Amniotic epithelial cell (primary cell): ENCODE results near the gene MYADML2.
"Not testable (repeated sequence)": the region's sequence is repeated elsewhere in the genome, so short reads cannot be mapped to it uniquely, and the experiment has no call there.

Experiments
- DNase-seq: peaks from one replicate; pipeline ENCODE4 v3.0.0-alpha.2; 2010; ENCODE audit warnings: low read depth

MYADML2 gene

DNA sequence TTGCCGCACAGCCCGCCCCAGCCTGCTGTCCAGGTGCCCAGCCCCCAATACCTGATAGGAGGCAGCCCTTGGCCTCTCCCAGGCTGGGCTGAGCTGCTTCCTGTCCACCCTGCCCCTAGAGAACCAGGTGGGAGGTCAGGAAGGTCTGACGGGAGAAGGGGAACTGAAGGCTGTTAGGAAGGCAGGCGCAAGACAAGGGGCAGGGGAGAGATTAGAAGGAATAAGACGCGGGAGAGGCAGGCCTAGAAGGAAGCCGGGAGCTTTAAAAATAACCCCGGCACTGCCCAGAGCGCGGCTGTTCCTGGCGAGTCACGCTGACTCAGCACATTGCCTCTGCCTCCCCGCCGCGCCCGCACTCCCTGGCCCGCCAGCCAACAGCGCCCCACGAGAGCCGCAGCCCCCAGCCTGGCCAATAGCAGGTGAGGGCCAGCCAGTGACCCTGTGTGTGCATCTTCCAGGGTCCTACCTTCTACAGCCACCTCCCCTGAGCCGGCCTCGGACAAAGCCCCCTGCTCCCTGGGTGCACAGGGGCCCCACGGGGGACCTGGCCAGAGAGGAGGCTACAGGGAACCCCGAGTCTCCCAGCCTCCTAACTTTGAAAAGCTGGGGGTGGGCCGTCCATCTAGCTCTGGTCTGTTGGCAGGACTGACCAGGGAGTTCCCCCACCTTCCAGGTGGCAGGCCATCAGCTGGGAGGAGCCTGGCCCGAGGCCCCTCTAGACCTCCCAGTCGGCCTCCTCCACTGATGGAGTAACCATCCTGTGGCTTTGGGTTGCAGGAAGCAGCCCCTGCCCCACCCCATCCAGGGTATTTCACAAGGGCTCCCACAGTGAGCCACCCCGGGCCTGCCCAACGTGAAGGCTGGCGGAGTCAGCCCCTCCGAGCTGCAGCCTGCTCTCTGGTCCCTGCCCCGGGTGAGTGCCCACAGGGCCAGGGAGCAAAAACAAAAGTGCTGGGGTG is 23.5 kb downstream of the MYADML2 start:
- DNase-seq, result peak; percentile 86

DNA sequence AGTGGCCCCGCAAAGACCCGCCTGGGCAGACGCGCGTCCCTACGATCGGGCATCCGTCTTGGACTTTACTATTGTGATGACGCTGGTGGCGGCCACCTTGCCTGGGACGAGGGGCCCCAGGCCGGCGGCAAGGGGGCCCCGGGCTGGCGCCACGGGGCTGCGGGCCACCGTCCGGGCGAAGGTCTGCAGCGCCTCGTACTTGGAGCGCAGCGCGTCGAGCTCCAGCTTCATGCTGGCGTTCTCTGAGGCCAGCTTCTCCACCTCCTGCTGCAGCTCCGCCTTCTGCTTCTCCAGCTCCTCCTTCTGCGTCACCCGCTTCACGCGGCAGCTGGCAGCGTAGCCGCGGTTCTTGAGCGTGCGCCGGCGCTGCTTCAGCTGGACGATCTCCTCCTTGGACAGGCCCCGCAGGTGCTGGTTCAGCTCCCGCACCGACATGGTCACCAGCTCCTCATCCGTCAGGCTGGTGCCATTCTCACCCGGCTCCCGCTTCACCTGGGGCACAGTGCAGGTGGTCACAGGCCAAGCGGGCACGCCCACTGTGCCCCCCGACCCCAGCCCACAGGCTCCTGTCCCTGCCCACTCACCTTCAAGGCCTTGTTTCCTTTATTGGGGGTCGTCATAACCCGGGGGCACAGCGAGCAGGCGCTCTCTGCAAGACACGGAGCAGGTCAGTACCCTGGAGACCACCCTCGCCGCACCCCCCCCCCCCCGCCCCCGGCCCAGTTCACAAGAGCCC is 24.3 kb downstream of the MYADML2 start:
- DNase-seq, result no peak

DNA sequence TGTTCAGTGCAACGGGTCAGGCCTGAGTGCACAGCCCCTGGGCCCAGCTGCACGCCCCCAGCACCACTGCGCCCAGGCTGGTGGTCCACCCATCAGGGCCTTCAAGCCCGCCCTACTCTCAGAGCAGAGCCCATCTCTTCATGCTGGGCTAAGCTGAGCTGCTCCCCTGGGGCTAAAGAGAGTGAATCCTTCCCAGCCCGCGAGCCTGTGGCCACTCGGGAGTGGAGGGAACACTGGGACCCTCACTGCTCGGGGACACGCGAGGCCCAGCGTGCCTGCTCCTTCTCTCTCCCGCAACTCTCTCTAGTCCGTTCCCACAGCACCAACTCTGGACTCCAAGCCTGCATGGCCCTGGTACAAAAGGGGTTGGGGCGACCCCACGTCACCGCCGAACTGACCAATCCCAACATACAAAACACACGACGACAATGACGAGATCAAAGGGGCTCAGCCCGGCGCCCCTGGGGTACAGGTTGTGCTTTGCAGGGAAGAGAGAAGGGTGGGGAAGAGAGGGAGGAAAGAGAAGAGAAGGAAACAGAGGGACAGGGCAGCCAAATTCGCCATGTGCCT is 25.0 kb downstream of the MYADML2 start:
- DNase-seq, result no peak

DNA sequence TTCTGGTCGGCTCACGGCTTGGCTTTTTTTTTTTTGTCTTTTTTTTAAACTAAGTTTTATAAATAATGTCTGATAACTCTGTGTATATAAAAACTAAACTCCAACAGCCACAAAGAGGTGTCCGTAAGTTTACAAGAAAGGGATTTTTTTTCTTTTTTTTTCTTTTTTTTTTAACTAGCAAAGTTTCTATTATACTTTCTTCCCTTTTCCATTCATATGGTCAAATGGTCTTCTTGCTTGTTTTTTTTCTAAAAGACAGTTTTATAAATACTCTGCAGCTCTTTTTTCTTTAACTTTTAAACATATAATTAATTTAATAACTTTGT is 25.5 kb downstream of the MYADML2 start:
- no peak for DNase-seq

DNA sequence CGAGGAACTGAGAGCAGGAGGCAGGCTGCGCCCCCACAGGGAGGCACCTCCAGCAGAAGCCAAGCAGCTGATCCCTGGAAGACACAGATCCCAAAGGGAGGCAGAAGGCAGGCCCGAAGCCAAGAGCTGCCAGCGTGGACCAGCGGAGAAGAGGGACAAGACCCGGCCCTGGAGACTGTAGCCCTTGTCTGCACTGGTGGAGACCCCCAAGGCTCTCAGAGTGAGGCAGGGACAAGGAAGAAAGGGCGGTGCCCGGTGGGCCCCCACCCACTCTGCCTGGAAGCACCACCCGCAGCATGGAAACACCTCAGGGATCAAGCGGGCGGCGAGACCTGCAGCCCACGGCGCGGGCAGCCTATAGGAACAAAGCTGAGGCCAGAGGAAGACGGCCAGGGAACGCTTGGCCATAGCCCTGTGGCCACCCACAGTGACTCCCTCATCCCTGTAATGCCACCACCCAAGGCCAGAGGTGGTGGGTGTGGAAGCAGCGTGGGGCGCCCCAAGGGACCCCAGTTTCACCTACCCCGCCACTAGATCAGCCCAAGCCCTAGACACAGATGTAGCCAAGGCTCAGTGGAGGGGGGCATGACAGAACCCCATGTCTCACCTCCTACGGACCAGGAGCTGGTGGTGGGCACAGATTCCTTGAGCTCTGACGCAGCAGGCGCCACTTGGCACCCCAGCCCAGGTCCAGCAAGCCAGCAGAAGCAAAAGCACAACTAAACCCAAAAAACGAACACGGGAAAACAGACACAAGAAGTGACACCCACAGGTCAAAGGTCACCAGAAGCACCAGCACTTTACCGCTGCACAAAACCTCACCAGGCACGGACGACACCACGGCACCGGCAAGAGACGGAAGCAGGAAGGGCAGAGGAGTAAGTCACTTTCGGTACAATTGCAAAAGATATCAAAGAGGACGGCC is 26.2 kb downstream of the MYADML2 start:
- no peak for DNase-seq

DNA sequence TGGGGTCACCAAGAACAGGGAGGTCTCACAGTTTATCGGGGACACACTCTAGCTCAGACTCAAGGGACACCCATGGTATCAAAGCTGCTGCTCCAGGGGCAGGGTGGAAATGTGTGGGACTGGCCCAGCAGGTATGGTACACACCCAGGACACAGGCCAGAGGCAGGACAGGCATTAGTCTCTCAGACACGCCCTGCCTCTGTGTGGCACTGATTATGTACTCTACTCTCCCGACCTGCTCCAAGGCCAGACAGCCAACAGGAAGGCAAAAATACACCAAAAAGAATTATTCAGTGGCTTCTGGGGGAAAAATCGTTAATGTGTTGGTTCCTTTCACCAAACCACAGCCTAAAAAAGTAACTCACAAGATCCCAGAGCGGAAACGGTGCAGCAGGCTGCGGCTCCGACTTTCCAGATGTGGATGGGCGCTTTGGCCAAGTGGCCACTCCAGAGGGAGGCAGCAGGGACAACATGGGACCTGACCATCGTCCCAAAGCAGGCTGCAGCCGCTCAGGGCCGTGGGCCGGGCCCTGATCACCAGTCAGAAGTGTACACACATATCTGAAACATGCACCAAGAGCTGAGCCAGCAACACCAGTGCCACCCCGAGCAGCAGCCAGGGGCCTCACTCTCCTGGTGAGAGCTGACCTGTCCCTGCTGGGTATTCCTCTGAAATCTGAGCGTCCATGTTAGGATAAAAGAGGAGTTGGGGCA is 28.0 kb downstream of the MYADML2 start:
- DNase-seq, result no peak

DNA sequence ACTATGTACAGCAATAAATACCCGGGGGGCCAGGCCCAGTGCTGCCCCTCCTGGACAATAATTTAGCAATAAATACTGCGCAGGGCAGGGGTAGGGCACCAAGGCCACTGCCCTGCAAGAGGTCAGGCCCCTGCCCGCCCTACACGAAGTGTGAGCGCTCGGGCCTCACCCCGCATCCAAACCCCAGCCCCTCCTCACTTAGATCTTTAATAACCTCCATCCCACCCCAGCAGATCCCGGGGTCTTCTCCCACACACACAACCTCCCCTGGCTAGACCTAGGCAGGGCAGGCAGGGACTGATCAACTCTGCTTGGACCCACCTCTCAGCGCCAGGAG is 28.7 kb downstream of the MYADML2 start:
- DNase-seq, result not testable (repeated sequence)

DNA sequence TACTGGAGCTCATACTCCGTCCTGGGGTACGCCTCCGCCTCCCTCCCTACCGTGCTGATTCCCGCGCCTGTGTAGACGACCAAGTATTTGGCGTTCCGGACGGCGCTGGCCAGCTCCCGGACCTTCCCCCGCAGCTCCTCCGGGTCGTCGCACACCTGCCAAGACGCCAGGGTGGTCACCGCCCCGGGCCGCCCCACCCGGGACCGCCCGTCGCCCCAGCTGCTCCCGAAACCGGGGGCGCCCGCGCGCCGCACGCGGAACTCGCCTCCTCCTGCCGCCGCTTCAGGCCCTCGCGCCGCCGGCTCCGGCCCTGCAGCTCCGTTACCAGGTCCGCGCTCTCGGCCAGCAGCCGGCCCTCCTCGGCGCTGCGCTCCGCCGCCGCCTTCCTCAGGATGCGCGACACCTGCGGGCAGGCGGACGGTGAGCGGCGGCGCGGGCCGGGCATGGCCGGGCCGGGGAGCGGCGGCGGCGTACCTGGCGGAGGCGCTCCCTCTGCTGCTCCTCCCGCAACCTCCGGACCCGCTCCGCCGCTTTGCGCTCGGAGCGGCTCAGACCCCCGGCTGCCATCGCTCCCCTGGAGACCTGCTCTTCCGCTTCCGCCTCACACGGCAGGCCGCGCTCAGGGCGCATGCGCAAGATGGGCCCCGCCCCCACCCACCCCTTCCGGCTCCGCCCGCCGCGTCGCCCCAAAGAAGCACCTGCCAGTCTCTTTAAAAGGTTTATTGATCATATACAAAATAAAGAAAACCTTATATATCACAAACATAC is 29.3 kb downstream of the MYADML2 start, which contains the start of gene SIRT7:
TSS of gene SIRT7 (minus strand) at position 612 of the 768 bp plus-strand sequence. CDS start at position 567, 45 bp downstream.
- peak; percentile 43 for DNase-seq

DNA sequence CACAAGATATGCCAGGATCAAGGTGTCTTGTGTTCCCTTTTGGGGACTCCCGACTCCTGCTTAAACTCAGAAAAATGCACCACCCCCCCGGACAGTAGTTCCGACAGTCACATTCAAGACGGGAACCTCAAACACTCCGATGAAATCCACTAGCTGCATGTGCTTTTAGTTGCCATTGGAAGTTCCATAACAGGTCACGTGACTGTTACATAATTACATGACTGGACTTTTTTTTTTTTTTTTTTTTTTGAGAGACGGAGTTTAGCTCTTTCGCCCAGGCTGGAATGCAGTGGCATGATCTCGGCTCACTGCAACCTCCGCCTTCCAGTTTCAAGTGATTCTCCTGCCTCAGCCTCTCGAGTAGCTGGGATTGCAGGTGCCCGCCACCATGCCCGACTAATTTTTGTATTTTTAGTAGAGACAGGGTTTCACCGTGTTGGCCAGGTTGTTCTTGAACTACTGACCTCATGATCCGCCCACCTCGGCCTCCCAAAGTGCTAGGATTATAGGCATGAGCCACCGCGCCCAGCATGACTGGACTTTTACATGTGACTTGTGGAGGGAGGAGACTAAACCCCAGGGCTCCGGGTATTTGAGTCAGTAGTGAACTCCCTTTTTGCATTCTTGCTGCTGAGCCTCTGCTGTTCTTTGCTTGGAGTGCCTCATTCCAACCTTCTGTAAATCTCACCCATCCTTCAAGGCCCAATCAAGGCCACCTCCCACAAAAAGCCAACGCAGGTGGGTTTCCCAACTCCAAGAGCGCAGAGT is 30.6 kb downstream of the MYADML2 start:
- DNase-seq, result peak; percentile 87

DNA sequence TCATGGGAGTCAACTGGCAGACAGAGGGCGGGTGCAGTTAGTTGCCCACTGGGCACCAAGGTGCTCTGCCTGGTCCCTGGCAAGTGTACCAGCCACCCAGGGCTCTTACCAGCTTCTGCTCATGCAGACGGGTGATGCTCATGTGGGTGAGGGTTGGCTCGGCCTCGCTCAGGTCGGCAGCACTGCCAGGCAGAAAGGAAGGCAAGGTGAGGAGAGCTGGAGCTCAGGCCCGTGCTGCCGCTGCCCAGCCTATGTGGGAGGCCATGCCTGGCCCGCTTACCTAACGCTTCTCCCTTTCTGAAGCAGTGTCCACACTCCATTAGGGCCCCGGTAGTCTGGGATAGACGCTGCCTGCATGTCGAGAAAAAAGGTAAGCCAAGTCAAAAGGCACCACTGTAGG is 31.7 kb downstream of the MYADML2 start:
- DNase-seq, result no peak

DNA sequence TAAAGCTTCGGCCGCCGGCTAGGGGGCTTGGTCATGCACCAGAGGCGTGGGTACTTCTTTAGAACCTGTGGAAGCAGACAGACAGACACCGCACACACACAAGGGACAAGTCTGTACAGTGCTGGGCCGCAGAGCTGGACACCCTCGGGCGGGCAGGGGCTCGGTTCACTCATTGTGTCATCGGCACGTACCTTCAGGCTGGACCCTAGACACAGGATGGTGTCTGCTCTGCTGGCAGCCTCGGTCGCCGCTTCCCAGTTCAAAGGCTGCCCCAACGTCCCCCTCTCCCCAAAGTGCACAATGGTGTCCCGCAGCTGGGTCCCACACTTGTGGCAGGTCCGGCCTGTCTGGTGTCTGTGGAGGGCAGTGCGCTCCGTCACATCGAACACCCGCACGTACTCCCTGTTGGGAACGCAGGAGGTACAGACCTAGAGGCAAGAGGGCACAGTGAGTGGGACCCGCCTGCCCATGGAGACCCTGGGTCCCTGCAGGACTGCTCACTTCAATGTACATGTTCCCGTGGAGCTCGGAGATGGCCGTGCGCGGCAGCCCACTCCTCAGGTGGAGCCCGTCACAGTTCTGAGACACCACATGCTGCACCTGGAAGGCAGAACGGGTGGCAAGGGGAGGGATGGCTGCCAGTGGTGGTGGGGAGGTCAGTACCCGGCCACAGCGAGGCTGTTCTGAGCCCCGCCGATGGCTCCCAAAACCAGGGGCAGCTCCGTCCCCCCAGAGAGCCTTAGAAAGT is 32.8 kb downstream of the MYADML2 start:
- DNase-seq, result no peak

DNA sequence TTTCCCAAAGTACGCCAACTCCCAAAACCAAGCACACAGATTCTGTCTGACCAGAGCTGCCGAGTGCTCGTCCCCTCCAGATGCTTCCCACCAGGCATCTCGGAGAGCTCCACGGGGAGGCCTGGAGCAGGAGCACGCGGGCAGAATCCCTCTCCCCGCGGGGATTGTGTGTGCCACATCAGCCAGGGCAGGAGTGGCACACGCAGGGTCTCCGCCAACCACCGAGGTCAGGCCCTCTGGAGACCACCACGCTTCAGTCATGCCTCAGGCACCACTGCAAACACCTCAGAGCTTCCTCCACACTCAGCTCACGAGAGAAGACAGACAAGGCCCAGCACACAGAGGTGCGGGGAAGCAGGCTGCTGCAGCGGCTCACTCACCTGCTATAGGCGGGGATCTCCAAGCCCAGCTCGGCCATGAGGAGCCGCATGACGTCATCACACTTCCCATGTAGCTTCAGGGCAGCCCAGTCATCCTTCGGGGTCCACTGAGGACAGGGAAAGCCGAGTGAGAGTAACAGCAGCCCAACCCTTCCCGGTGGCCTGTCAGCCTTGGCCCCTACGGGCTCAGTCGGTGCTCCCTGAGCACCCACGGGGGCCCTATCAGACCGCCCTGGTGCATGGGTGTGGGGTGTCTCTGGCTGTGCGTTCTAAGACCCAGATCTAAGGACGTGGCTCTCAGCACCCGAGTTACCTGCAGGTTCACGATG is 33.5 kb downstream of the MYADML2 start:
- no peak for DNase-seq

DNA sequence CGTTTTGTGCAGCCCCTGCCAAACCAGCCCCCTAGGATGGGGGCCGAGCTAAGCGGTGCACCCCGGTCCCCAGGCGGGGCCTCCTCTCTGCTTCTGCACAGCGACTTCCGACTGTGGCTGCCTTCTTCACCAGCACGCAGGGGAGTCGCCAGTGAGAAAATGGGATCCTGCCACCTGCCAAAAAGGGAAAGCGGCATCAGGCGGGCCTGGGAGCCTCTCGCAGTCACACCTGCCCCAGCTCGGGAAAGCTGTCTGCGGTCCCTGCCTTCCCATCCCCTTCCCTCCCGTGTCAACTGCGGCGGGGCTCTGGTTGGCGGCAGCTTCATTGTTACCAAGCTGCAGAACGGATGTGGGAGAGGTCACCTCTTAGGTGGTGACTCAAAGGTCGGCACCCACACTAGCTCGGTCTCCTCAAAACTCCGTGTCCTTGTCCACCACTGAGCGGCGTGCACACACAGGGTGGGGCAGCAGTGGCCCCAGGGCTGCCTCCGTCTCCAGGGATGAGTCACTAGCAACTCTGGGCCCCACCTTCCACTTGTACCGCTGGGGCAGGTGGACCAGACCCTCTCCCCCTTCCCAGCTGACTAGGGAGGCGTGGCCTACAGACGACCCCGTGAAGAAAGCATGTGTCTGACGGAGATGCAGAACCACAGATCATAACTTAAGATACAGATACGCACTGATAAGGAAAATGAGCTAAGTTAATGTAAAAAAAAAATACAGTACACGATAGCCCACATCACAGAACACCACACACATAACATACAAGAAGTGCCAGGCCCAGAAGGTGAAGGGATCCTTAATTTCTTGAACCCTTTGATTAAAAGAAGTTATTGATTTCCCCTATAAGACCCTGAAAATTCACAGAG is 34.4 kb downstream of the MYADML2 start:
- DNase-seq, result no peak

DNA sequence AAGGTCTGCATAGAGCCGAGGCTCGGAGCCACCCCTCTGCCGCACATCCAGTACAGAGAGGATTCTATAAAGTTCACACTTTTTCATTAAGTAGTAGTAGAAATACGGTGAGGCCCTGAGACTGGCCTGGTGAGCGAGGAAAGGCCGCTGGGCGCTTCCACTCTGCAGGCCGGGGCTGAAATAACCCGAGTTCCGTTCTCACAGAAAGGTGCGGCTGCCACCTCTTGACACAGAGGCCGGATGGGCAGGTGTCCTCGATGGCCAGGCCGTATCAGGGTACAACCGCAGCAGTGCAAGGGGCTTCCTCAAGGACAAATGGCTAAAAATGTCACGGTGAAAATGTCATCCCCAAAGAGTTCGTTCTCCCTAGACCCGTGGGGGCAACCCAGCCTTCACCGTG is 35.1 kb downstream of the MYADML2 start:
- no peak for DNase-seq

DNA sequence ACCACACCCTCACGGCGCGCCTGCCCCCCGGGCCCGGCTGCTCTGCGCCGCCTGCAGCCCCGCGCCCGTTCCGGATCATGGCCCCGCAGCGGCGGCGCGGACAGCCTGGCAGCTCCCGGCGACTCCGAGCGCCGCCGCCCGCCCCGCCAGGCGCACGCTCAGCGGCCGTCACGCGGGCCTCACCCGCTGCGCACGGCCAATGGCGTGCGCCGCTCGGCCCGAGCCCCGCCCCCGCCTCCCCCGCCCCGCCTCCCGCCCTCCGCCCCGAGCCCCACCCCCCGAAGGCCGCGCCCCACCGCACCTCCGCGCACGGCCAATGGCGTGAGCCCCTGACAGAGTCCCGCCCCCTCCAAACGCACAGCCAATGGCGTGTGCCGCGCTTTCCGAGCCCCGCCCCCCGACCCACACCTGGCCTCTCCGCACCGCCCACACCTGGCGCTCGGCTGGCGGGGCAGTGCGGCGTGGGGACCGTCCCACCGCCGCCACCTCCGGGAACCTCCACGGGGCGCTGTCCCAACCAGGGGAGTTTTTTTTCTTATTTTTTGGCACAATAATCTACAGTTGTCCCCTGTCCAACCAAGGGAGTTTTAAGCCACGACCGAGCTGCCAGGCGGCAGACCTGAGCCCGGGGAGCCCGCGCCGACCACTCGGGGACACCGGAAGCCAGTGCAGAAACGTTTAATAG is 35.6 kb downstream of the MYADML2 start, which contains the start of gene PCYT2:
TSS of gene PCYT2 (minus strand) at position 123 of the 685 bp plus-strand sequence. CDS start at position 79, 44 bp downstream.
- peak; percentile 73 for DNase-seq

DNA sequence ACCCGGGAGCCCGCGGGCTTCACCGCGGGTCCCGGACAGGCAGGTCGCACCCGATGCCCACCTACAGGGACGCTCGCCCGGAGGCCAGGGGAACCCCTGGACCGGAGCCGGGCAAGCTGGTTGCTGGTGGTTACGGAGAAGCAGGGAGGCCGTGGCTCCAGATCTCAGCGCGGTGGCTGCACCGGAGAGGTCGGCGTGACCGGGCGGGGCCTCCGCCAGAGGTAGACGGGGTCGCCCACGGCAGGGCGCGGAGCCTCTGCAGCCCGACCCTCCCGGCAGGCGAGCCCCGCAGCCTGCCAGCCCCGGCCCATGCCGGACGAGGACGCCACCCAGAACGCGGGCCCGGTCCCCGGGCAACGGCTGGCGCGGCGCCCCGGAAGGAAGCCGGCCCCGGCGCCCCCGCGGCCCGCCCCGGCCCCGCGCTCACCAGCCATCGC is 36.2 kb downstream of the MYADML2 start:
- no peak for DNase-seq
